NCI-H226 (cell line): ENCODE measurements around the gene TXN2.
"Not testable (repeated sequence)": the region's sequence is repeated elsewhere in the genome, so short reads cannot be mapped to it uniquely, and the experiment has no call there.

Experiments
- DNase-seq: peaks from one replicate; pipeline ENCODE4 v3.0.0-alpha.2; 2015

Gene TXN2

GRCh38 chr22:36454916-36455570 lies 26.4 kb downstream of the TXN2 start:
- DNase-seq, result peak; percentile 79

GRCh38 chr22:36453855-36454378 lies 27.5 kb downstream of the TXN2 start:
- no peak for DNase-seq

DNA sequence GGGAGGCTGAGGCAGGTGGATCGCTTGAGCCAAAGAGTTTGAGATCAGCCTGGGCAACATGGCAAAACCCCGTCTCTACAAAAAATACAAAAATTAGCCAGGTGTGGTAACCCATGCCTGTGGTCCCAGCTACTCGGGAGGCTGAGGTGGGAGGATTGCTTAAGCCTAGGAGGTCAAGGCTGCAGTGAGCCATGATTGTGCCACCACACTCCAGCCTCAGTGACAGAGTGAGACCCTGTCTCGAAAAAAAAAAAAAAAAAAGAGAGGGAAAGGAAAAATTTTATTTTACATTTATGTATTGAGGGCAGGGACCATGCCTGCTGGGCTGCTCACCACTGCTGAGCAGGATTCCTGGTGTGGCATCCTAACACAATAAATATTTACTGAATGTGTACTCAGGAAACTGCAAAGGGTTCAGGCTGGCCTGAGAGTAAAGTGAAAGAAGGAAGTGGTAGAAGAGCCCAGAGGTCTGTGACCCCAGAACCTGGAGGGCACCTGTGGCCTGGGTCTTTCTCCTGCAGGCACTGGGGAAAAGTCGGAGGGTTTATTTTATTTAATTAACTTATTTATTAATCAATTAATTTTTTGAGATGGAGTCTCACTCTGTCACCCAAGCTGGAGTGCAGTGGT lies 28.3 kb downstream of the TXN2 start:
- DNase-seq, result not testable (repeated sequence)

DNA sequence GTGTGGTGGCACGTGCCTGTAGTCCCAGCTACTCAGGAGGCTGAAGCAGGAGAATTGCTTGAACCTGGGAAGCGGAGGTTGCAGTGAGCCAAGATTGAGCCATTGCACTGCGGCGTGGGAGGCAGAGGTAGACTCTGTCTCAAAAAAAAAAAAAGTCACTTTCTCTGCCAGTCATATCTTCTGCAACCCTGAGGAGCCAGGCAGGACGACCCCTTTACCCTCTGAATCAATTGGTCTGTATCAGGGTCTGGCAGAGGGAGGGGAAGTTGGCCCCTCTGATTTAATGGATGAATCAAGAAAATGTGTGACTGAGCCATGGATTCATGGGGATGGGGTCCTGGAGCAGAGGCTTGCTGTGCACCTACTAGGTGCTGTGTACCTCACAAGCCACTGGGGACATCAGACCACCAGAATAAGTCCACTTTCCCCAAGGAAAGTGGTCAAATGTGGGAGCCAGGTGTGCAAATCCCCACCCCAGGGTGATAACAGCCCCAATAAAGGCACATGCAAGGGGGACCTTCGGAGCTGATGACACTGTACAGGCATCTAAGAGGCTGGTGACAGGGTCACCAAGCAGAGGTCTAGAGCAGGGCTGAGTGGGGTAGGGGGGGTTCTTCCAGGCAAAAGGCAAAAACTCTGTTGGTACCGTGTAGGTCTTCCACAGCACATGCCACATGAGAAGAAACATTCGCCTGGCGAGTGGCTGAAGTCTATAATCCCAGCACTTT lies 29.0 kb downstream of the TXN2 start:
- no peak for DNase-seq

- not testable (repeated sequence) for DNase-seq
These were observed 30.5 kb downstream of the TXN2 start for GRCh38 chr22:36450923-36451322.

GRCh38 chr22:36449596-36450175 lies 31.8 kb downstream of the TXN2 start:
- no peak for DNase-seq

- no peak for DNase-seq
These were observed 33.8 kb downstream of the TXN2 start for GRCh38 chr22:36447632-36448031.

- DNase-seq, result no peak
These were observed 36.2 kb downstream of the TXN2 start for GRCh38 chr22:36445158-36445668.

GRCh38 chr22:36443198-36443770 lies 38.2 kb downstream of the TXN2 start:
- DNase-seq, result no peak

DNA sequence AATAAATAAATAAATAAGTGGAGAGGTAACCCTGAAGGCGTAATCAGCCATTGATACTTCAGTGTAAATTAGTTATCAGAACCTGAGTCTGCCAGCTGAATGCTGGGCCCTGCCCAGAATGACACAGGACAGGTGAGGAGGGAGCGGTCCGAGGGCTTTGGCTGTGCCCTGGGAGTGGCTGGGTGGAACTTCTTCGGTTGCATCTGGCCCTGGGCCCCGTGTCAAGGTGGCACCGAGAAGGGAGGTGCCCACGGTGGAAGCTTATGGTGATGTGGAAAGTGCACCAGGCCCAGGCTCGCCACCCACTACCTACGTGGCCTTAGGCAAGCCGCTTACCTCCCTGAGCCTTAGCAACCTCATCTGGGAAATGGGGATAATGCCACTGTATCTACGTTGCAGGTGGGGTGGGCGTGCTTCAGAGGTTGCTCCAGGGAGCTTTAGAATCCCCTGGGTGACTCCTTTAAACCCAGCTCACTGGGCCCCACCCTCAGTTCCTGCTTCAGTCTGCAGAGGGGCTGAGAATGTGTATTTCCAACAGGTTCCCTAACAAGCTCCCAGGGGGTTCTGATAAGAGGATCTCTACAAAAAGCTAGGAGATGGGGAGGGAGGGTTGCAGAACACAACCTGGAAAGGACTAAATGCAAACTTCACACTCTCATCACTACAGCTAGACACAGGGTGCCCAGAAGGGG lies 38.8 kb downstream of the TXN2 start:
- no peak for DNase-seq

DNA sequence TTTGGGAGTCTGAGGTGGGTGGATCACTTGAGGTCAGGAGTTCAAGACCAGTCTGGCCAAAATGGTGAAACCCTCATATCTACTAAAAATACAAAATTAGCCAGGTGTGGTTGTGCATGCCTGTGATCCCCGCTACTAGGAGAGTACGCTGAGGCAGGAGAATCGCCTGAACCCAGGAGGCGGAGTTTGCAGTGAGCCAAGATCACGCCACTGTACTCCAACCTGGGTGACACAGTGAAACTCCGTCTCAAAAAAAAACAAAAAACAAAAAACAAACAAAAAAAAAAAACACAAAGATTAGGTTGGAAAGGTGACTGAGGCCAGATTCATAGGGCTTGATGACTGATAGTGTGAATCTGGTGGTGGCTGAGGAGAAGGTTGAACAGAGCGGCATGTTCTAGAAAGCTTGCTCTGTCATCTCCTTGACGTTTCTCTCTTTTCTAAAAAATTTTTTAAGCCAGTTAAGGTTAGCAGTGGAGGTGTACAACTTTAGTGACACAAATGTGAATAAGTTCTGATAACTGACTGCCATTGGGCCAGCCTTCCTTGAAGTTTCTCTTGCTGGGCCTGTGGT lies 40.9 kb downstream of the TXN2 start:
- DNase-seq, result no peak

DNA sequence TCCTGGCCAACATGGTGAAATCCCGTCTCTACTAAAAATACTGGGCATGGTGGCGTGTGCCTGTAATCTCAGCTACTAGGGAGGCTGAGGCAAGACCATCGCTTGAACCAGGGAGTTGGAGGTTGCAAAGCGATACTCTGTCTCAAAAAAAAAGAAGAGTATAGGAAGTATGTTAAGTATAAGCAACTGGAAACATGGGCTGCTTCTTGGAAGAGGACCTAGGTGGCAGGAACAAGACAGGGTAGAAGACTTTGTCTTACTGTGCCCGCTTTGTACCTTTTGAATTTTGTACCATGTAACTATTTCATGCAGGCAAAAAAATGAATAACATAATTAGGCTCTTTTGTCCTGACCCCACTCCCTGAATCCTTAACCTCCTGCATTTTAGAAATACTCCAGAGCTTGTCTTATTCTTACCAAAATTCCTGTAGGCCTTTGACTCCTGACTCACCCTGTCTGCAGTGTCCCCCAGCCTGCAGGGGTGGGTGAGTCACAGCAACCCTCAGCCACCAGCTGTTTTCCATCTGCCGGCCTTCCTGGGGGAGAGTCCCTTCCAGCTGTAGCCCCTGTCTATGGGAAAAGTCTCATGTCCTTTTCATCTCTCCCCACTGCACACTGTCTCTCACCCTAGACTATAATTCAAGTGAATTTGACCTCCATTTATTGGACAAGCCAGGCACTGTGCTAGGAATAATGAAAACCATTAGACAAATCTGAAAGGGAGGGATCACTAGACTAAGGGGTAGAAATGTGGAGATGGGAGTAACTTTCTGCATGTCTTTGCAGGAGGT lies 41.8 kb downstream of the TXN2 start:
- DNase-seq, result peak; percentile 36

DNA sequence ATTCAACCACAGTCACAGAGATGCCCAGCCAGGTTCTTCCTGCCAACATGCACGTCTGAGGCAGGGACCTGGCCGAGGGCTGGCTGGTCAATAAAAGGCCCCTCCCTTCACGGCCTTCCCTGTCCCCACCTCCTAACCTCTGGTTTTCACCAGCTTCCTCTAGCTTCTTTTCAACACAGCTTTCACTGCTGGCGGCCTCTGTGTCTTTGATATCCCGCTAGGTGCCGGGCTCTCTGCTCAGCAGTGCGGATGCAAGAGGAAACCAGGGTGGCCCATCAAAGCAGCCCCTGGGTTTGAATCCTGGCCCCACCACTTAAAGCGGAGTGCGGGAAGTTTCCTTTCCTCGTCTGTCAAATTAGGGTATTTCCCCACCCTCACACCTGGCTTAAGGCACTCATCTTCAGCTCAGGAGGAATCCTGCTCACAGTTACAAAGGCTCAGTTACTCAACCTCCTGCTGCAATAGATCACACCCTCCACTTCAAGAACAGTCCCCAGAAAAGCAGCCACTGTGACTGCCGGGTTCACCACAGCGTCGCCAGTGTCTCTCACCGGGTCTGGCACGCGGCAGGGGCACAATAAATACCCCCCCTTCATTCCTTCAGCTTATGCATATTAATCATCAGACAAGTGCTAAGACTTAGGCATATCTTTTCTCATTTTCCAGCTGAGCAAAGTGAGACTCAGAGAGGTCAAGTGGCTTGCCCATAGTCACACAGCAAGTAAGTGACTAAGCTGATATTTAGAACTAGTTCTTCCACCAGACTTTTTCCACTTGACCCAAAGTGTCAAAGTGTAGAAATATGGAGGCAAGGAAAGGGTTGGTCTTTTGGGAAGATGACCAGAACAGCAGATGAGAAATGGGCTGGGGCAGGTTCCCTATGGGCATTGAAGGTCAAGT lies 45.7 kb downstream of the TXN2 start:
- DNase-seq, result no peak

GRCh38 chr22:36433318-36434231 lies 47.9 kb downstream of the TXN2 start:
- DNase-seq, result no peak

DNA sequence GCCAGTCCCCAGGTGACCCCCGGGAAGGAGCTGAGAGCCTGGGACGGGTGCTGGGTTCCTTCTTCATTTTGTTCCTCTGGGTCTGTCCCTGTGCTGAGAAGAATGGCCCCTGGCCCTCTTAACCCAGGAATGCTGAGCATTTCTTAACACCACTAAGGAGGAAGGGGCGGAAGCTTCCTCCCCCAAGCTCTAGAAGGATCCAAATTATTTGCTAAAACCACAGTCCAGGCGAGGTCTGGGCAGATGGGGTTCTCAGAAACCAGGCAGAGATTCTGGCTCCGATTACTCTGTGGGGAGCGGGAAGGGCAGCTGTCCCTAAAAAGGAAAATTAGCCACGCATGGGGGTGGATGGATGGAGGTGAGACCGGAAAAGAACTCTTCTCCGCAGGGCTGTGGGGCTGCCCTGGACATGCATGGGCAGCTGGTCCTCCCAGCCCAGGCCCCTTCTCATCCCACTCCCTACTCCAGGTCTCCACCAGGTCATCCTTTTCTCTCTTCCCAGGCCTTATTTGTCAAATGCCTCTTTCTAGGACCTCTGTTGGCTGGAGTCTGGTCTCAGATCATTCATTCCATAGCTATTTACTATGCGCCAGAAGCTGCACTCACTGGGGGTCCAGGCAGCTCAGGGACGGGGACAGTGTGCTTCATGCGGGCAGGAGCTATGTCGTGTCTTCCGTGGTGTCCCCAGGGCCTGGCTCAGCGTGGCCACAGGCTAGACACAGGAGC lies 48.7 kb downstream of the TXN2 start:
- no peak for DNase-seq

GRCh38 chr22:36431977-36432376 lies 49.5 kb downstream of the TXN2 start:
- no peak for DNase-seq

- DNase-seq, result no peak
These were observed 50.6 kb downstream of the TXN2 start for GRCh38 chr22:36430863-36431262.

DNA sequence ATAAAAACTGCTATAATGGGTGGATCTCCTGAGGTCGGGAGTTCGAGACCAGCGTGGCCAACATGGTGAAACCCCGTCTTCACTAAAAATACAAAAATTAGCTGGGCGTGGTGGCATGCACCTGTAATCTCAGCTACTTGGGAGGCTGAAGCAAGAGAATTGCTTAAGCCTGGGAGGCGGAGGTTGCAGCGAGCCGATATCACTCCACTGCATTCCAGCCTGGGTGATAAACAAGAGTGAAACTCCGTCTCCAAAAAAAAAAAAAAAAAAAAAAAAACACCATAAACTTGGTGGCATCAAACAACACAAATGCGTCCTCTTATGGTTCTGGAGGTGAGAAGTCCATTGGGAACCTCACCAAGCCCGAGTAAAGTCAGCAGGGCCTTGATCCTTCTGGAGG lies 53.5 kb downstream of the TXN2 start:
- not testable (repeated sequence) for DNase-seq
